EH (cell line): ENCODE measurements around the gene CFAP251.
"Not testable (repeated sequence)": the region's sequence is repeated elsewhere in the genome, so short reads cannot be mapped to it uniquely, and the experiment has no call there.

Experiments used
- DNase-seq: peaks from one replicate; pipeline ENCODE4 v3.0.0-alpha.2; 2015; ENCODE audit warnings: low read depth

The CFAP251 gene

DNA sequence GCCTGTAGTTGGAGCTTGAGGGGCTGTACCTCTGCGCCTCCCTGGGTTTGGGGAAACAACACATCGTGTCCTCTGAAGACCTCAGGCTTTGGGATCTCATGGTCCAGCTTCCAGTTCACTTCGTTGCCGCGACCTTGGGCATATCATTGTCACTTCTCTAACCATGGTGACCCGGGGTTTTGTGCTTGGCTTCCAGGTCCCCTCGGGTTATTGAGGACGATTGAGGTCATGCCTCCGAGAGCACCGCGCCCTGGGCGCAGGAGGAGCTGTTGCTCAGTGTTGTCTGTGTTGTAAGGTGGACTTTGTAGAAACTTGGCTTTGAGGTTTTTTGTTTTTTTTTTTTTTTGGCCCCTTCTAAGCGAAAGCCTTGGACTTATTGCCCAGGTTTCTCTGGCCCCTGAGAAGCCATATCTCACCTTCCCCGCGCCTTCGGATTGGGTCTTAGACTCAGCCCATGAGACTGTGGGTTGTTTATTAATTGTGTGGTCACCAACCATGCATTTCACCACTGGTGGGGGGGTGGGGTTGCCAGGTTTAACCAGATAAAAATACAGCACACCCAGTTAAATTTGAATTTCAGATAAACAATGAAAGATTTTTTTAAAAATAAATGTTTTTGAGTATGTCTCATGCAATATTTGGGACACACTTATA lies 105.9 kb downstream of the CFAP251 start:
- DNase-seq: no peak

DNA sequence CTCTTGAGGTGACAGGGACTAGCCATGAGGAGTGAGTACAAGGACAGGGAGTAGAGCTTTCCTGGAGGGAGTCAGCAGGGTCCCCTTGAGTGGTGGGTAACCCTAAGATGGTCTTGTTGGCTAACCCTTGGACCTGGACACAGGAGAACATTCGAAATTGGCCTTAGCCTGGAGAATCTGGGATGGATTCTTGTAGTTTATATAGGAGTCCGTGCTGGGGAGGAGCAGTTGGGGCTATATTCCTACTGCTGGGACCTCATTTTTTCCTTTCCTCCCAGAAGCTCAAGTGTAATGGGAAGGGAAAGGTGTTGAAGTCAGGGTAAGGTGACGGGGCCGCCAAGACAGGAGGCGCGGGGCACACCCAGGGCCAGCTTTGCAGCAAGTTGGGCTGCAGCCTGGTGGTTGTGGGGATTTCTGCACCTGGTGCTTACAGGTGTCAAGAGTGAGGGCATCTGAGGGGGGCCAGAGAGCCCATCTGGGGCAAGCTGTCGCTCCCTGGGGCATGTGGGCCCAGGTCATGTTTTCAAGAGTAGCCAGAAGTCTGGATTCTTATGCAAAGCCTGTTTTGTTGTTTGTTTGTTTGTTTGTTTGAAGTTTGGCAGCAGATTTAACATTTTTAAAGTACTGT lies 108.4 kb downstream of the CFAP251 start:
- DNase-seq: no peak

DNA sequence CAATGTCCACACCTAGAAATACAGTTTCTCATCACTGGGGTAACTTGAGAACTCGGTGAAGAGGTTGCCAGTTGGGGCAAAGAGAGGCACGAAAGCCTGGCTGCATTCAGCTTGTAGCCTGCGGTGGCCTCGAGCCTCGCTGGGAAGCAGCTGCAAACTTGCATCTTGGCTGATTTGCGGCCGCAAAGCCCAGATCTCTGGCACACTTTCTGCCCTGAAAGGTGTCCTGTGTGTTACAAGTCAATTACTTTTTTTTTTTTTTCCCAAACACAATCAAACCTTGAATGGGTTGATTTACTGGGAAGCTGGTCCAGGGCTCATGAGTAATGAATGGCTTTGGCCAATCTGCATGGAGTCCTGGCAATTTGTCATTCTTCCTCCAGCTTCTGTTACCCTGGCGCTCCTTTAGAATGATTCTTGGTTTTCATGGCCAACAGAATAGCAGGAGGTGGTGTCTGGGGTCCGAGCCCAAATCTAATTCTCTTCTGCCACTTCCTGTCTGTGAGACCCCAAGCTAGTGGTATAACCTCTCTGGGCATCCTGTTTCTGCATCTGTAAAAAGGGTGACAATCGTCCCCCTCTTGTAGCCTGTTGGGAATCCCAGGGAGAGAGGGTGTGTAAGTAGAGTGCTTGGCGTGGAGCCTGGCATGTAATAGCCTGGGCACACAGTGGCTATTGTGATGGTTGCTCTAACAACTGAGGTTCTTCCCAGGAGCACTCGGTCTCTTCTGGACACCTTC lies 109.9 kb downstream of the CFAP251 start:
- DNase-seq: no peak

DNA sequence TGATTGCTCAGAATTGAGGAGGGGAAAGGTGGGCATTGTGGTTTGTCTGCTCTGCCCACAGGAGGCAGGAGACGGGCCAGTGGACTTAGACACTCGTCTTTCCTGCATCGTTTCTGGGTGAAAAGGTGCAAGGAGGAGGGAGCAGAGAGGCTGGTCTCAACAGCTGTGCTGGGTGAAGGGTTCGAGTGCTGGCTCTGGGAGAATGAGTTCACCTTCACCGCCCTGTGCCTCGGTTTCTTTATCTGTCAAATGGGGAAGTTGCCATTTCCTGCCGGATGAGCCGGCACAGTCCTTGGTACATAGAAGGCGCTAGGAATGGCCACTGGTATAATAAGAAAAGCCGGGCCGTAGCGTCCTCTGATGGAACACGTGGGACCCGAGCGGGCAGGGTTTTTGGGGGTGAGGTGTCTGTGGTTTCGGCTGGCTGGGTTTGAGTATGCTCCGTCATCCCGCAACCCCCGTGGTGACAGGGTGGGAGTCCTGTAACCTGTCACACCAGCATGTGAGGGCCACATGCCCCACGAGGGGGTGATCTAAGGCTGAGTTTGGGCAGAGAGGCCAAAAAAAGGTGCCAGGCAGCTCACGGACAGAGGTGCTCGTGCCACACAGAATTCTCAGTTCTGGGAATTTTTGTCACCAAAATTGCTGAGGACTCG lies 110.6 kb downstream of the CFAP251 start:
- DNase-seq: no peak

DNA sequence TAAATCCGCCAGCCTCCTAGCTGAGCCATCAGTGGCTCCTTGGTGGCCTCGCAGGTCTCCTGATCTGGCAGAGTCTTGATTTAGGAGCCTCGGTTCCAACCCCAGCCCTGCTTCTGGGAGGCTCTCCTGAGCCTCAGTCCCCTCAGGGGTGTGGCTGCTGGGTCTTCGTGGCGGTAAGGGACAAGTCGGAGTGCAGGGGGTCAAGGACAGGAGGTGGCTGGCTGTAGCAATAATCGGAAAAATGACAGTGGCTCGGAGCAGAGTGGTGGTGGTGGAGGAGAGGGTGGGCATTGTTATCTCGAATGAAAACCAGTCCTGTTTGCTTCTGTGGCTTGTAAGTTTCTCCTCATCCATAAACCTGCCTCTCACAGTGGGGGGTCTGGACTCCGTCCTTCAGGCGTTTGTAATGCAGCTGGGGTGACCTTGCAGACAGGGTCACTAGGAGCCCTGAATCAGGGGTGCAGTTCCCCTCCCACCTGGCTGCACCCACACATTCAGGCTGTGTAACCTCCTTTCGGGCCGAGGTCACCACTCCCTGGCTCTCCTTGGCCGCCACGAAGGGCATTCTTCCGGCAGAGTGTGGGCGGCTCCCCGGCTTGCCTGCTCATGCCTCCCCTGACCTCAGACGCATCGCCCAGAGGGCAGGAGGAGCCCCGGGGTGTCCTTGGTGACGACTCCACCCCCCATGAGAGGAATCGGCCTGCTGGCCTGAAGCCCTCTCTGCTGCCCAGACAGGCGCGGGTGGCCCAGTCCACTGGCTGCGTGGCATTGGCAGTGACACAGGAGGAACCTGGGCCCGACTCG lies 111.4 kb downstream of the CFAP251 start:
- DNase-seq: no peak

DNA sequence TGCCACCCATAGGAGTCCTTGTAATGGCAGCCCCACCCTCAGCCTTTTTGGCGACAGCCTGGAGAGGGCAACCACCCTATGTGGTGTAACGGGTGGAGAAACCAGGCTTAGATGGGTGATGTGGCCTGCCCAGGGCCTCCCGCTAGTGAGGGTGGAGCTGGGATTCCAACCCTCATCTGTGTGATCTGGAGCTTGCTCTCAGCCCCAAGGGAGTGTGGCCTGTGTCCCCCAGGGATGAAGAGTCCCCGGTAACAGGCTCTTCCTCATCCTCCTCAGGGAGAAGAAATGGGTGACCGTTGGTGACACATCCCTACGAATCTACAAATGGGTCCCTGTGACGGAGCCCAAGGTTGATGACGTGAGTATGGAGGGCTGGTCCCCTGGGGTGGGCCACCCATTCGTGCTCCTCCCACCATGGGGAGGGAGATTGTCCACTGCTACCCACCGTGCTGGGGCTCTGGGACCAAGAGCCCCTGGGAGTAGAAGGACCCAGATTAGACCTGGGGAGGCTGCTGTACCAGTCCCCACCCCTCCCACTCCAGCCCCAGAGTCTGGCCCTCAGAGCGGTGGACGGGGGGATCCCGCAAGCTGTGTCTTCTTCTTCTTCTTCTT lies 112.1 kb downstream of the CFAP251 start:
- DNase-seq: no peak

DNA sequence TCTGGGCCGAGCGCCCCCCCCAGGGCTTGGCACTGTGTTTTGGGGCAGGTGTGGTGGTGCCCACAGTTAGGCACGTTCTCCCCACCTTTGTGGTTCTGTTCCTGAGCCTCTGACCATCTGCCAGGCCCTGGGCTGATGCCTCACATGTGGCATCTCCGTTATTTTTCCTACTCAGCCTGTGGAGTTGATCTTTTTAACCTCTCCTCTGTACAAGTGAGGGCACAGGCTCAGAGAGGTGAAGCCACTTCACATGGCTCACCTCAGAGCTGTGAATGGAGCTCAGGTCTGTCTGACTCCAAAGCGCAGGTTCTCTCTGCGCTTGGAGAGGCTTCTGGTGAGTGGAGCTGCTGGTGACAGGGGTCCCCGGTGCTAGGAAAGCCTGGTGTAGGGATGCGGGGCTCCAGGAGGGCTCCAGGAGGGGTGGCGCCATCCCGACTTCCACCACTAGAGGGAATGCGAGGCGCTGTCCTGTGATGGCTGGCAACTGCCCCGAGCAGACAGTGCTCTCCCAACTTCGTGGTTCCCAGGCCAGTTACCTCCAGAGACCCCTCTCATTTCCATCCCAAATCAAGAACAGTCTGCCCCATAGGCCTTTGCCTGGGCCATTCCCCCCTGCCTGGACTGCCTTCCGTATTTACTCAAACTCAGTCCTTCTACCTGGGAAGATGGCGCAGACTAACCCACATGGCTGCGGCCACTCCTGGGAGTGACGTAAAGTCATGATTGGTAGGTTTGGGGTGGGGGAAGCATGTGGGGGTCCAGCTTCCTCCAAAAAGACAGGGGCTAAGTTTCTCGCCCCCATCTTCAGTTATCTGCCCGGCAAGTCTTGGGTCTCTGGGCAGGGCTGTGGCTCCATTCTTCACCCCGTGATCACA lies 113.2 kb downstream of the CFAP251 start:
- peak; percentile 40 for DNase-seq

DNA sequence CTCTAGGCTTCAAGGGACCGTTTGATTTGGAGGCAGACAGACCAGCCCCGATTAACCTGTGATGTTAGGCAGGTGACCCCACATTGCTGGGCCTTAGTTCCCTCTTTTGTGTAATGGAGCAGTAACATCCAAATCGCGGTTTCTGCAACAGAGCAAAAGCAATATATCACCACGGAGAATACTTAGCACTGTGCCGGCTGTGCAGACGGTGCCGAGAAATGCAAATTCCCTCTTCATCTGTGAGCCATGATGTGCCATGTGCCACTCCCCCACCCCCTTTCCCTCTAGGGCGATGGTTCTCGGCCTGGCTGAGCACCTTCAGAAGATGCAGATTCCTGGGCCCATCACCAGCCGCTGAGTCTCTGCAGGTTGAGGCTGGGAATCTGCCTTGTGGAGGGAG lies 114.2 kb downstream of the CFAP251 start:
- no peak for DNase-seq

DNA sequence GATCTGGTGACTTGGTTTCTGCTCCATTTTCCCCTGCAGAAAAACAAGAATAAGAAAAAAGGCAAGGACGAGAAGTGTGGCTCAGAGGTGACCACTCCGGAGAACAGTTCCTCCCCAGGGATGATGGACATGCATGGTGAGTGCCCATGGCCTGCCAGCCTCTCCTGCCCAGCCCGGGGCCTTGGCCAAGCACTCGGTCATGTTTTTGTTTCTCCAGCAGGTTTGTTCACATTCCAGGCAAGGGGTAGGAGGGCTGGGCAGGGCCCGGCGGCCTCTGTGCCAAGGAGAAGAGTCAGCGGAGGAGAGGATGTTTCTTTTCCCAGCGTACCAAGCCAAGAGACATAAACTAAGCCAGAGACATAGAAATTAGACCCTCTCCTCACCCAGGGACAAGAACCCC lies 116.9 kb downstream of the CFAP251 start:
- DNase-seq: no peak

DNA sequence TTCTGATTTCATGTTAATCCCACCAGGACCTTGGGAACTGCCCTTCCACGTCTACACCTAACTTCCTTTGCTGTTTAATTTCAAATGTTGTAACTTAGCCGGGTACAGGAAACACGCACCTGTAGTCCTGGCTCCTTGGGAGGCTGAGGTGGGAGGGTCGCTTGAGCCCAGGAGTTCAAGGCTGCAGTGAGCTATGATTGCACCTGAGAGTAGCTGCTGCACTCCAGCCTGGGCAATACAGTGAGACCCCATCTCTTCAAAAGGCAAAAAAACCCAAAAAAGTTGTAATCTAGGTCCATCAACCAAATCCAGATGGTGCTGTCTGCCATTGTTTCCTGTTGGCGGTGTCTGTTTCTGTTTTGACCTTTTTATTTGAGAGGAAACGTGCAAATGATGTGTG lies 117.8 kb downstream of the CFAP251 start:
- no peak for DNase-seq

DNA sequence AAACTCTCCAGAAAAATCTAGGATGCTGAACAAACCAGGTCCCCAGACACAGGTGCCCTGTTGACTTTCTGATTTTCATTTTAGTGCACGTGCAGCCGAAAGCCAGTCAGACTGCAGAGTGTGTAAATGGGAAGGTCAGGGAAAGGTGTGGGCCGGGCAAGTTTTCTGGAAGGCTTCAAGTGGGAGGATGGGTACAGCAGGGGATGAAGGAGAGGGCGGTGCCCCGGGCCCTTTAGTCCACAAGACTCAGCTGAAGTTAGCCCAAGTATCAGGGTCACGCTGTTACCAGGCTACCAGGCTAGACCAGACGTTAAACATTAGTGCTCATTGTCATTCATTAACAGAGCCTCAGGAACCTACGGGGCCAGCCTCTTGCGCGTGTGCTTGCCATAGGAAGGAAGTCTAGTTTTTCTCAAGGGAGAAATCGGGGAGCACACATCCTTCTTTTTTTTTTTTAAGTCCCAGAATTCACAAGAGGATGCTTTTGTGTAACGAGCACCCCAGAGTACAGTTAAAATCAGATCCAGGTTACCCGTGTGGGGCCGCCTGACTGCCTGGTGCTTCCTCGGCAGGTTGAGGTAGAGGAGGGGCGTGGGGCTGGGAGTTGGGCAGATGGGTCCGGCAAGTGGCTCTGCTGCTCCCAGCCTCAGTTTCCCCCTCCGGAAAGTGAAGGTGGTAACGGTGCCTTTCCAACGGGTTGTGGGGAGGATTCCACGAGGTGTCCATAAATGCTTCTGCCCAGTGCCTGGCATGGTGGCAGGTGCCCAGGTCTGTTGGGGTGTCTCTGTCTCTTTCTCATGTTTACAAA lies 122.4 kb downstream of the CFAP251 start:
- no peak for DNase-seq

DNA sequence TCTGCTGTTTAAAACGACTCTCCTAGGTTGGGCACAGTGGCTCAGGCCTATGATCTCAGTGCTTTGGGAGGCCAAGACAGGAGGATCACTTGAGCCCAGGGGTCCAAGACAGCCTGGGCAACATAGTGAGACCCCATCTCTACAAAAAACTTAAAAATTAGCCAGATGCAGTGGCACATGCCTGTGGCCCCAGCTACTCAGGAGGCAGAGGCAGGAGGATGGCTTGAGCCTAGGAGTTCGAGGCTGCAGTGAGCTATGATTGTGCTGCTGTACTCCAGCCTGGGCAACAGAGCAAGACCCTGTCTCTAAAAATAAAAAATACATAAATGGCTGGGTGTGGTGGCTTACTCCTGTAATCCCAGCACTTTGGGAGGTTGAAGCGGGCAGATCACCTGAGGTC lies 123.1 kb downstream of the CFAP251 start:
- DNase-seq: not testable (repeated sequence)

DNA sequence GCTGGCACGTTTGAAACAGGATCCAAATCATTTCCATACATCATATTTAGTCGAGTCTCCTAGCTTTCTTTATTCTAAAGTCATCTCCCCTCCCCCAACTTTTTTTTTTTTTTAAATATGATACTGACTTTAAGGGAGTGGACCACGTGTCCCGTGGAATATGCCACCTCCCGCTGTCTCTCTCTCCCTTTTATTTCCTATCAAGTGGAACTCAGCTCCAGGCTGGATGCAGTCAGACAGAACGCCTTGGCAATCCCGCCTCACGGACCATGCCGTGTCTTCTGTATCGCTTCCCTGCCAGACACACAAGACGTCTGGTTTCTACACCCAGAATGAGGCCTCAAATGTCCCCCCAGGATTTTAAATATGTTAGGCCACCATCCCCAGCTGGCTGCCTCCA lies 124.5 kb downstream of the CFAP251 start:
- DNase-seq: no peak

DNA sequence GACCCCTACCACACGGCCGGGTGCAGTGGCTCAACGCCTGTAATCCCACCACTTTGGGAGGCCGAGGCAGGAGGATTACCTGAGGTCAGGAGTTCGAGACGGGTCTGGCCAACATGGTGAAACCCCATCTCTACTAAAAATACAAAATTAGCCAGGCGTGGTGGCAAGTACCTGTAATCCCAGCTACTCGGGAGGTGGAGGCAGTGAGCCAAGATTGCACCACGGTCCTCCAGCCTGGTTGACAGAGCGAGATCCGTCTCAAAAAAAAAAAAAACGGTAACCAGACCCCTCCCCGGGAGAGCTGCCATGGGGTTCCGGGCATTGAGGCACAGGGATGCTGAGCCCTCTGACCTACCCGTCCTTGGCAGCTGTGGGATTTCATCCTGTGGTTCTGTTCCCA lies 125.1 kb downstream of the CFAP251 start:
- no peak for DNase-seq

DNA sequence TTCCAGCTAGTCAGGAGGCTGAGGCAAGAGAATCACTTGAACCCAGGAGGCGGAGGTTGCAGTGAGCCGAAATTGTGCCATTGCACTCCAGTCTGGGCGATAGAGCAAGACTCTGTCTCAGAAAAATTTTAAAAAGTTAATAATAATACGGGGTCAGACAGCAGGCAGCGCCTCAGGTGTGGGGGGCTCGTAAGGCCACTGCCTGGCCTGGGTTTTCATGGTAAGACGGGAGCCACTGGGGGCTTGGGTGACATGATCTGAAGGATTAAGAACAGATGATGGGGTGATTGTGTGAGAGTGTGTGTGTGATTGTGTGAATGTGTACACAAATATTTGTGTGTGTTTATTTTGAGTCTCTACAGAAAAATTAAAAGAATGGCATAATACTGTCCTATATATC lies 126.9 kb downstream of the CFAP251 start:
- no peak for DNase-seq

DNA sequence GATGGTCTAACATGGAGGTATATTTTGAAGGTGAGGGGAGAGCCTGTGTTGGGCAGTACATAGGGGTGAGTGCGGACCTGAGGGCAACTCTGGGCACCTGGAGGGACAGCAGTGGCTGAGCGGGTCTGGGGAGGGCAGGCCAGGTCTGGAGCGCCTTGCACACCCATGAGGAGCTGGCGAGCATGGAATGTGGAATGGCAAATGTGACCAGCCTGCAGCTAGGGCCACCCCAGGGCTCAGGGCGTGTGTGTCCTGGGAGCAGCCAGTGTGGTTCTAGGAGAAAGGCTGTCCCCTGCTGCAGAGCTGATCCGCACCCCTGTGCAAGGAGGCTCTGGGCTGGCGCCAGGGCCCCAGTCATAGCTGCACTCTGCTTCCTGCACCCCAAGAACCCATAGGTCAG lies 127.8 kb downstream of the CFAP251 start:
- no peak for DNase-seq

DNA sequence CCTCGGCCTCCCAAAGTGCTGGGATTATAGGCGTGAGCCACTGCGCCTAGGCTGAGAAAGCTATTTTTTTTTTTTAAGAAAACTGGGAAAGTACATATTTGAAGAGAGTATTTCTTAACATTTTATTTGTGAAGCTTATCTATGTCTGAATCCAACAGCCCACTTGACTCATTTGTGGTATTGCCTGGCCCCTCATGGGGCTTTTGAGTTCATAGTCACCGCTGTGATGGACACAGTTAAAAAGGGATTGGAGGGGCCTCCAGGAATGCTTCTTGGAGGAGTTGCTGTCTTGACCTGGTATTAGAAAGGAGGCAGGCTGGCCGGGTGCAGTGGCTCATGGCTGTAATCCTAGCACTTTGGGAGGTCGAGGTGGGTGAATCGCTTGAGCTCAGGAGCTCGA lies 129.8 kb downstream of the CFAP251 start:
- peak; percentile 54 for DNase-seq

DNA sequence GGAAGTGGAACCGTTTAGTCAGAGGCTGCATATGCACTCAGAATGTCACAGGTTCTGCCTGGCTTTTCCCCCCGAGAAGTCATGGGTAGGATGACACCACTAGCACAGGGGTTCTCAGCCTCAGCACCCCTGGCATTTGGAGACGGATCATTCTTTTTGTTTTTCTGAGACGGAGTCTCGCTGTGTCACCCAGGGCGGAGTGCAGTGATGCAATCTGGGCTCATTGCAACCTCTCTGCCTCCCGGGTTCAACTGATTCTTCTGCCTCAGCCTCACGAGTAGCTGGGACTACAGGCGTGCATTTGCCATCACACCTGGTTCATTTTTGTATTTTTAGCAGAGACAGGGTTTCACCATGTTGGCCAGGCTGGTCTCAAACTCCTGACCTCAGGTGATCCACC lies 131.4 kb downstream of the CFAP251 start:
- DNase-seq: no peak

DNA sequence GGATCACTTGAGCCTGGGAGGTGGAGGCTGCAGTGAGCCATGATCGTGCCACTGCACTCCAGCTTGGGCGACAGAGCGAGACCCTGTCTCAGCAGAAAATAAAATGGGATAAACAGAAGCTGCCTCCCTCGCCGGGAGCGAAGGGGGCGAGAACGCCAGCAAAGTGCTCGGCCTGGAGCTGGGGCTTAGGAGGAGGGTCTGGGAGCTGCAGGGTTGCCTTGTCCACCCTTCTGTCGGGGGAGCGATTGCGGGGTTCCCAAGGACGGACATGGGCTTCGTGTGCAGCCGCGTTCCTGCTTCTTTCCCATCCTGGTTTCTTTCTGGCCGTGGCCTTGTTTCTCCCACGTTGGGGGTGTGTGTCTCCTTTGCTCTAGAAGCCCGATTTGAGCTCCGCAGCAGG lies 132.3 kb downstream of the CFAP251 start:
- no peak for DNase-seq
